Calu3 (cell line): ENCODE measurements around the gene ITPRIPL2. TPM values are rescaled to one million over a fixed set of nuclear protein-coding genes. Genes with fewer than 3 reads are reported as not detected.

Experiments
- BruUV-seq: library from RNA; stranded (reverse); fragments of 400-500 nt; replicated peaks from 2 replicates; lab custom pipeline; 2021; lab: Mats Ljungman, UMichigan
- CTCF ChIA-PET: fragments of 300-600 bp; sonication (Branson Sonifier 250); formaldehyde crosslinking; loops from one replicate; lab custom pipeline; 2022; ENCODE audit warnings: antibody characterized with exemption; lab: Charles Lee
- DNase-seq: peaks from one replicate; pipeline ENCODE4 v3.0.0; 2022
- H3K27ac Mint-ChIP-seq: one replicate; pipeline ENCODE4 v1.8.0; 2022; ENCODE audit warnings: mixed read lengths; ENCODE audit not compliant: unreplicated experiment
- H3K27me3 Mint-ChIP-seq: one replicate; pipeline ENCODE4 v1.8.0; 2022; ENCODE audit warnings: mixed read lengths; ENCODE audit not compliant: unreplicated experiment
- H3K36me3 Mint-ChIP-seq: one replicate; pipeline ENCODE4 v1.8.0; 2022; ENCODE audit warnings: mild to moderate bottlenecking, moderate library complexity, mixed read lengths; ENCODE audit not compliant: insufficient read depth, unreplicated experiment
- H3K4me1 Mint-ChIP-seq: one replicate; pipeline ENCODE4 v1.8.0; 2022; ENCODE audit warnings: mild to moderate bottlenecking, low read depth, mixed read lengths; ENCODE audit not compliant: unreplicated experiment
- H3K4me3 Mint-ChIP-seq: one replicate; pipeline ENCODE4 v1.8.0; 2022; ENCODE audit warnings: mild to moderate bottlenecking, low read depth, moderate library complexity, mixed read lengths; ENCODE audit not compliant: unreplicated experiment
- H3K9me3 Mint-ChIP-seq: one replicate; pipeline ENCODE4 v1.8.0; 2022; ENCODE audit warnings: low read depth, mixed read lengths; ENCODE audit not compliant: unreplicated experiment
- CTCF ChIP-seq: fragments of 200-600 bp; IDR thresholded peaks from one replicate; pipeline ENCODE4 v1.8.0; 2022; ENCODE audit warnings: antibody characterized with exemption; ENCODE audit not compliant: unreplicated experiment
- intact Hi-C: fragments of 100-400 bp; cut with micrococcal nuclease; formaldehyde crosslinking; loops from one replicate; pipeline ENCODE4 v1.10.0; 2022; ENCODE audit not compliant: unreplicated experiment
- total RNA-seq: library from RNA; stranded (reverse); gene quantifications from 2 replicates; pipeline ENCODE4 v1.2.3, GENCODE V29; 2022

The ITPRIPL2 gene
- total RNA-seq, 1 experiment from 2014 or later, result 73.1 TPM

- peaks cover 40% of the 10 kb centered on the region for H3K4me1 Mint-ChIP-seq
- no peak overlapping the region for H3K4me3 Mint-ChIP-seq
- BruUV-seq, result no TSS peak
Measured at GRCh38 chr16:19119564-19119963, 5.8 kb downstream of the ITPRIPL2 start.

GRCh38 chr16:19123535-19124178, 9.9 kb downstream of the ITPRIPL2 start:
- CTCF ChIA-PET, result interaction anchor here (1.1 kb wide), 1 partner anchor 16 kb away, joined by 3 read pairs; no protein-coding TSS in a partner anchor
- Mint-ChIP-seq H3K27ac (no peak overlapping the region), H3K4me3 (no peak overlapping the region)

More at GRCh38 chr16:19119564-19119963, 5.8 kb downstream of the ITPRIPL2 start:
- CTCF ChIA-PET, result interaction anchor here (0.9 to 2.1 kb wide), 4 partner anchors 11 to 60 kb away, joined by 3 to 11 read pairs (median 4); no protein-coding TSS in a partner anchor
- intact Hi-C loops, result no loop called here
- Mint-ChIP-seq H3K9me3 (no peaks in the 10 kb centered on the region), H3K27me3 (no peaks in the 10 kb centered on the region), H3K36me3 (peaks cover 66% of the 10 kb centered on the region), H3K27ac (no peak overlapping the region)
- TF ChIP-seq CTCF, result no peak
- no peak for DNase-seq

GRCh38 chr16:19126300-19126699, 12.5 kb downstream of the ITPRIPL2 start:
- BruUV-seq, result no TSS peak
- Mint-ChIP-seq H3K9me3 (no peaks in the 10 kb centered on the region), H3K36me3 (peaks cover 8% of the 10 kb centered on the region), H3K27me3 (no peaks in the 10 kb centered on the region), H3K27ac (no peak overlapping the region), H3K4me3 (no peak overlapping the region), H3K4me1 (peaks cover 23% of the 10 kb centered on the region)
- CTCF ChIA-PET, result interaction anchor here (1.7 kb wide), 1 partner anchor 9 kb away, joined by 4 read pairs; no protein-coding TSS in a partner anchor
- intact Hi-C loops, result no loop called here
- no peak for DNase-seq
- TF ChIP-seq CTCF, result no peak

More at GRCh38 chr16:19123535-19124178, 9.9 kb downstream of the ITPRIPL2 start:
- no peaks in the 10 kb centered on the region for H3K27me3 Mint-ChIP-seq
- no TSS peak for BruUV-seq
- peaks cover 8% of the 10 kb centered on the region for H3K4me1 Mint-ChIP-seq
- no peak for DNase-seq
- H3K36me3 Mint-ChIP-seq, result peaks cover 33% of the 10 kb centered on the region
- no peaks in the 10 kb centered on the region for H3K9me3 Mint-ChIP-seq
- no peak for TF ChIP-seq CTCF
- intact Hi-C loops, result no loop called here

GRCh38 chr16:19127205-19127604, 13.4 kb downstream of the ITPRIPL2 start:
- no peak for DNase-seq
- Mint-ChIP-seq H3K9me3 (no peaks in the 10 kb centered on the region), H3K27ac (no peak overlapping the region), H3K27me3 (no peaks in the 10 kb centered on the region), H3K4me3 (no peak overlapping the region), H3K36me3 (peaks cover 4% of the 10 kb centered on the region), H3K4me1 (peaks cover 29% of the 10 kb centered on the region)
- CTCF ChIA-PET, result interaction anchor here (1.7 kb wide), 1 partner anchor 10 kb away, joined by 4 read pairs; no protein-coding TSS in a partner anchor
- no peak for TF ChIP-seq CTCF
- intact Hi-C loops, result no loop called here
- BruUV-seq, result no TSS peak
